Measurements from ENCODE around the gene KIF1C. TPM values are rescaled to one million over a fixed set of nuclear protein-coding genes. Genes with fewer than 3 reads are reported as not detected.
A peak's percentile ranks its signal among the peaks of the same experiment; 100 is the strongest.
"Not testable (repeated sequence)": the region's sequence is repeated elsewhere in the genome, so short reads cannot be mapped to it uniquely, and the experiment has no call there.

Gene KIF1C
- total RNA-seq, 1 donor from 2014 or later, result 146 TPM

GRCh38 chr17:4999430-5000093 lies 1.8 kb downstream of the KIF1C start:
- no peak for DNase-seq (ENCODE audit: low read depth)

- DNase-seq (ENCODE audit: low read depth), result peak; percentile 96
These were observed 2.5 kb downstream of the KIF1C start for GRCh38 chr17:5000237-5000639.

GRCh38 chr17:5002121-5002788 lies 4.5 kb downstream of the KIF1C start:
- no peak for DNase-seq (ENCODE audit: low read depth)

- DNase-seq (ENCODE audit: low read depth), result no peak
These were observed 5.6 kb downstream of the KIF1C start for GRCh38 chr17:5003214-5003867.

- no peak for DNase-seq (ENCODE audit: low read depth)
These were observed 14.2 kb downstream of the KIF1C start for GRCh38 chr17:5011928-5012327.

GRCh38 chr17:5014357-5014756 lies 16.6 kb downstream of the KIF1C start:
- DNase-seq (ENCODE audit: low read depth), result no peak

- DNase-seq (ENCODE audit: low read depth), result no peak
These were observed 21.8 kb downstream of the KIF1C start for GRCh38 chr17:5019475-5019956.

GRCh38 chr17:5020502-5021023 lies 22.8 kb downstream of the KIF1C start:
- DNase-seq (ENCODE audit: low read depth), result no peak

GRCh38 chr17:5022171-5022711 lies 24.5 kb downstream of the KIF1C start:
- DNase-seq (ENCODE audit: low read depth), result no peak

- DNase-seq (ENCODE audit: low read depth), result no peak
These were observed 25.9 kb downstream of the KIF1C start for GRCh38 chr17:5023588-5024147.

GRCh38 chr17:5024604-5025003 lies 26.9 kb downstream of the KIF1C start:
- DNase-seq (ENCODE audit: low read depth), result peak; percentile 18

GRCh38 chr17:5027299-5027698 lies 29.5 kb downstream of the KIF1C start:
- no peak for DNase-seq (ENCODE audit: low read depth)

- no peak for DNase-seq (ENCODE audit: low read depth)
These were observed 30.2 kb downstream of the KIF1C start for GRCh38 chr17:5027916-5028315.

- not testable (repeated sequence) for DNase-seq (ENCODE audit: low read depth)
These were observed 32.4 kb downstream of the KIF1C start for GRCh38 chr17:5030168-5030567.

GRCh38 chr17:5031365-5032082 lies 33.8 kb downstream of the KIF1C start:
- peak; percentile 86 for DNase-seq (ENCODE audit: low read depth)

GRCh38 chr17:5032865-5033264 lies 35.1 kb downstream of the KIF1C start:
- DNase-seq (ENCODE audit: low read depth), result no peak

- no peak for DNase-seq (ENCODE audit: low read depth)
These were observed 35.7 kb downstream of the KIF1C start for GRCh38 chr17:5033352-5034015.

GRCh38 chr17:5034063-5034462 lies 36.3 kb downstream of the KIF1C start:
- no peak for DNase-seq (ENCODE audit: low read depth)

GRCh38 chr17:5034651-5035050 lies 36.9 kb downstream of the KIF1C start:
- no peak for DNase-seq (ENCODE audit: low read depth)

GRCh38 chr17:5035315-5035714 lies 37.6 kb downstream of the KIF1C start, which contains the start of gene SLC52A1:
Gene SLC52A1, minus strand, starts transcription at chr17:5035426. Its CDS starts 820 bp downstream, at chr17:5034606.
- DNase-seq (ENCODE audit: low read depth), result no peak

All from myocyte (in vitro differentiated cells).